ENCODE data around the gene KIRREL3.
A peak's percentile ranks its signal among the peaks of the same experiment; 100 is the strongest.

KIRREL3 gene

GRCh38 chr11:126720539-126721235 is 279.9 kb downstream of the KIRREL3 start:
- DNase-seq (ENCODE audit: low read depth): no peak
- no peak overlapping the region for H3K4me3 ChIP-seq (ENCODE audit: control insufficient read depth, low read depth, low read length)
- TF ChIP-seq CTCF (conservative IDR thresholded peaks at IDR 0.05; ENCODE audit: control insufficient read depth, insufficient read depth, low read depth, low read length): no peak

GRCh38 chr11:126719740-126720139 is 280.8 kb downstream of the KIRREL3 start:
- no peak overlapping the region for H3K4me3 ChIP-seq (ENCODE audit: control insufficient read depth, low read depth, low read length)
- peak; percentile 10 for DNase-seq (ENCODE audit: low read depth)
- TF ChIP-seq CTCF (conservative IDR thresholded peaks at IDR 0.05; ENCODE audit: control insufficient read depth, insufficient read depth, low read depth, low read length): no peak

- no peak for TF ChIP-seq CTCF (conservative IDR thresholded peaks at IDR 0.05; ENCODE audit: control insufficient read depth, insufficient read depth, low read depth, low read length)
- peak; percentile 7 for DNase-seq (ENCODE audit: low read depth)
- no peak overlapping the region for H3K4me3 ChIP-seq (ENCODE audit: control insufficient read depth, low read depth, low read length)
Measured at GRCh38 chr11:126718276-126718675, 282.3 kb downstream of the KIRREL3 start.

GRCh38 chr11:126716456-126717083 is 284.0 kb downstream of the KIRREL3 start:
- peak; percentile 42 for DNase-seq (ENCODE audit: low read depth)
- no peak overlapping the region for H3K4me3 ChIP-seq (ENCODE audit: control insufficient read depth, low read depth, low read length)
- peak; percentile 64 for TF ChIP-seq CTCF (conservative IDR thresholded peaks at IDR 0.05; ENCODE audit: control insufficient read depth, insufficient read depth, low read depth, low read length)

GRCh38 chr11:126713806-126714205 is 286.8 kb downstream of the KIRREL3 start:
- no peak for DNase-seq (ENCODE audit: low read depth)
- H3K4me3 ChIP-seq (ENCODE audit: control insufficient read depth, low read depth, low read length): no peak overlapping the region
- TF ChIP-seq CTCF (conservative IDR thresholded peaks at IDR 0.05; ENCODE audit: control insufficient read depth, insufficient read depth, low read depth, low read length): no peak

- H3K4me3 ChIP-seq (ENCODE audit: control insufficient read depth, low read depth, low read length): no peak overlapping the region
- DNase-seq (ENCODE audit: low read depth): no peak
- no peak for TF ChIP-seq CTCF (conservative IDR thresholded peaks at IDR 0.05; ENCODE audit: control insufficient read depth, insufficient read depth, low read depth, low read length)
Measured at GRCh38 chr11:126711977-126712625, 288.5 kb downstream of the KIRREL3 start.
